ENCODE data around the gene TMX4. TPM values are rescaled to one million over a fixed set of nuclear protein-coding genes. Genes with fewer than 3 reads are reported as not detected.

Gene TMX4
- total and polyA plus RNA-seq, 2 of the 8 experiments (the other 6 are each of a cell fraction or from before 2014, with no cell fraction given): 2.1 to 7.8 TPM

- no peaks in the 10 kb centered on the region for H3K27me3 ChIP-seq (replicated peaks in 1 of 4; ENCODE audit: control insufficient read depth in 3 of 4, extremely low read depth in 1 of 4, insufficient read depth in 3 of 4, low read length in 3 of 4)
- H3K23ac ChIP-seq (ENCODE audit: insufficient read length): no peak overlapping the region
- H3K4me3 ChIP-seq (ENCODE audit: extremely low read depth in 1 of 4, insufficient read depth in 2 of 4, low read depth in 3 of 4, low read length in 4 of 4): no peak overlapping the region
- H2BK15ac ChIP-seq (ENCODE audit: low read length): no peak overlapping the region
- no peak overlapping the region; the same call in 1 of the 2 replicates for H4K8ac ChIP-seq (ENCODE audit: extremely low read depth, insufficient read depth, low read length)
- H3K56ac ChIP-seq (replicated peaks; ENCODE audit: insufficient read length, low read depth, low read length): no peak overlapping the region
- H3K79me2 ChIP-seq (ENCODE audit: control insufficient read depth in 1 of 2, insufficient read depth in 2 of 2, low read length in 2 of 2): no peaks in the 10 kb centered on the region
- no peak overlapping the region for H4K5ac ChIP-seq (ENCODE audit: insufficient read length, low read depth, low read length)
- H2BK20ac ChIP-seq (ENCODE audit: low read length): no peak overlapping the region
- H3K79me1 ChIP-seq (ENCODE audit: low read depth, low read length): no peaks in the 10 kb centered on the region
- POLR2A ChIA-PET (ENCODE audit: partially characterized antibody): no interaction called here
- H2AFZ ChIP-seq (ENCODE audit: low read length): no peak overlapping the region
- no peak overlapping the region for H3K4ac ChIP-seq (replicated peaks; ENCODE audit: insufficient read length, low read depth, low read length)
- H3K4me1 ChIP-seq (replicated peaks in 1 of 4; ENCODE audit: control insufficient read depth in 3 of 4, insufficient read depth in 4 of 4, low read length in 3 of 4): no peaks in the 10 kb centered on the region
- H3K27ac ChIP-seq (ENCODE audit: low read depth, low read length): no peak overlapping the region
- no peak overlapping the region for H4K91ac ChIP-seq (replicated peaks; ENCODE audit: insufficient read length, low read length)
- H3K14ac ChIP-seq (ENCODE audit: insufficient read length): no peak overlapping the region
- CTCF ChIA-PET (ENCODE audit: partially characterized antibody): interaction anchor here (0.9 to 1.1 kb wide), 3 partner anchors 10 to 688 kb away, joined by 3 to 5 read pairs (median 3); no protein-coding TSS in a partner anchor
- H3K9me3 ChIP-seq (ENCODE audit: insufficient read depth in 2 of 2, low read depth in 1 of 2, low read length in 1 of 2): no peaks in the 10 kb centered on the region
- no peaks in the 10 kb centered on the region for H4K20me1 ChIP-seq (replicated peaks in 1 of 2; ENCODE audit: control insufficient read depth in 1 of 2, insufficient read depth in 2 of 2, low read length in 2 of 2)
- H2BK12ac ChIP-seq (ENCODE audit: low read depth, low read length): no peak overlapping the region
- DNase-seq (ENCODE audit: low read depth in 1 of 2, low spot score in 2 of 2) (no peak), FAIRE-seq (no peak)
- no peak overlapping the region for H3K18ac ChIP-seq (ENCODE audit: extremely low read depth, low read length)
- 89% methylated on average over 7 of the region's 7 CpGs; no CpG with 5 or more reads in 1 of the 2 experiments for WGBS, 2 experiments (ENCODE audit: extremely low coverage in 1 of 2, insufficient coverage in 1 of 2, insufficient read length in 1 of 2, insufficient replicate concordance in 2 of 2, low coverage in 1 of 2, low lambda C conversion rate in 2 of 2, missing lambda C conversion rate in 1 of 2)
- H3K9ac ChIP-seq (replicated peaks in 1 of 4; ENCODE audit: extremely low read depth in 1 of 4, low read depth in 3 of 4, low read length in 3 of 4): no peak overlapping the region
- H2BK120ac ChIP-seq (replicated peaks; ENCODE audit: low read depth, low read length): no peak overlapping the region
- no peak overlapping the region for H2BK5ac ChIP-seq (ENCODE audit: low read depth, low read length)
- no peak overlapping the region for H2AK5ac ChIP-seq (ENCODE audit: low read depth, low read length)
- H3K36me3 ChIP-seq (ENCODE audit: control insufficient read depth in 2 of 4, insufficient read depth in 4 of 4, low read length in 3 of 4): no peaks in the 10 kb centered on the region
- no peaks in the 10 kb centered on the region for H3K23me2 ChIP-seq (ENCODE audit: low read depth, low read length)
- no peak overlapping the region for H3K4me2 ChIP-seq (ENCODE audit: insufficient read depth in 1 of 2, low read depth in 2 of 2, low read length in 2 of 2)
- TF ChIP-seq SUZ12 (IDR thresholded peaks at IDR 0.05; ENCODE audit: low read length) (no peak), EGR1 (IDR thresholded peaks at IDR 0.05; ENCODE audit: borderline replicate concordance, low read depth, low read length) (no peak), SRF (IDR thresholded peaks at IDR 0.05; ENCODE audit: low read depth, low read length) (no peak), CBX8 (IDR thresholded peaks at IDR 0.05; ENCODE audit: borderline replicate concordance, low read depth, low read length) (no peak), SIRT6 (IDR thresholded peaks at IDR 0.05; ENCODE audit: low read length) (no peak), SP1 (IDR thresholded peaks at IDR 0.05; ENCODE audit: low read depth, low read length) (no peak), CEBPB (IDR thresholded peaks at IDR 0.05; ENCODE audit: low read depth, low read length) (no peak), CTBP2 (IDR thresholded peaks at IDR 0.05; ENCODE audit: borderline replicate concordance, insufficient read depth, insufficient read length, low read length) (no peak), EZH2 (IDR thresholded peaks at IDR 0.05; ENCODE audit: low read depth, low read length, severe bottlenecking) (no peak), CHD1 (IDR thresholded peaks at IDR 0.05; ENCODE audit: low read depth, low read length) (no peak), ATF3 (IDR thresholded peaks at IDR 0.05; ENCODE audit: insufficient read depth, low read depth, low read length) (no peak)
- TF ChIP-seq, protein P1, sequence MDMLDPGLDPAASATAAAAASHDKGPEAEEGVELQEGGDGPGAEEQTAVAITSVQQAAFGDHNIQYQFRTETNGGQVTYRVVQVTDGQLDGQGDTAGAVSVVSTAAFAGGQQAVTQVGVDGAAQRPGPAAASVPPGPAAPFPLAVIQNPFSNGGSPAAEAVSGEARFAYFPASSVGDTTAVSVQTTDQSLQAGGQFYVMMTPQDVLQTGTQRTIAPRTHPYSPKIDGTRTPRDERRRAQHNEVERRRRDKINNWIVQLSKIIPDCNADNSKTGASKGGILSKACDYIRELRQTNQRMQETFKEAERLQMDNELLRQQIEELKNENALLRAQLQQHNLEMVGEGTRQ (IDR thresholded peaks at IDR 0.05; ENCODE audit: low read length): no peak
These were observed 13.7 kb upstream of the TMX4 start for GRCh38 chr20:8033151-8033841.

Measured in H1 (cell line).